GM12875 (cell line): Measurements from ENCODE around the gene FAM131C.
A peak's percentile ranks its signal among the peaks of the same experiment; 100 is the strongest.
"Not testable (repeated sequence)": the region's sequence is repeated elsewhere in the genome, so short reads cannot be mapped to it uniquely, and the experiment has no call there.

Experiments used
- H3K4me3 ChIP-seq: one replicate; pipeline ENCODE4 v1.5.1; 2011; ENCODE audit warnings: low read depth, low read length, control low read depth
- CTCF ChIP-seq: IDR thresholded peaks from 2 replicates; pipeline ENCODE4 v1.5.1; 2011; ENCODE audit warnings: low read depth, mild to moderate bottlenecking, control low read depth, inconsistent platforms, low read length, moderate library complexity, borderline replicate concordance; ENCODE audit not compliant: insufficient read depth

FAM131C gene

GRCh38 chr1:16048573-16049189, 24.8 kb downstream of the FAM131C start:
- H3K4me3 ChIP-seq, result no peak overlapping the region

GRCh38 chr1:16047791-16048475, 25.5 kb downstream of the FAM131C start:
- no peak for TF ChIP-seq CTCF
- no peak overlapping the region for H3K4me3 ChIP-seq

More at GRCh38 chr1:16048573-16049189, 24.8 kb downstream of the FAM131C start:
- TF ChIP-seq CTCF, result no peak

- no peak for TF ChIP-seq CTCF
- H3K4me3 ChIP-seq, result no peak overlapping the region
These were observed 26.6 kb downstream of the FAM131C start for GRCh38 chr1:16046842-16047241.

GRCh38 chr1:16043950-16044349, 29.5 kb downstream of the FAM131C start:
- no peak overlapping the region for H3K4me3 ChIP-seq
- no peak for TF ChIP-seq CTCF

- TF ChIP-seq CTCF, result no peak
- H3K4me3 ChIP-seq, result no peak within 1 kb of the TSS
These were observed 29.9 kb downstream of the FAM131C start, which contains the start of gene CLCNKB for GRCh38 chr1:16043521-16043920. Gene CLCNKB (plus strand): TSS chr1:16043782. CDS start chr1:16044493, 711 bp downstream.

- not testable (repeated sequence) for H3K4me3 ChIP-seq
These were observed 30.8 kb downstream of the FAM131C start for GRCh38 chr1:16042654-16043053.

GRCh38 chr1:16042096-16042495, 31.4 kb downstream of the FAM131C start:
- no peak overlapping the region for H3K4me3 ChIP-seq
- 0 out of 2 replicates have a peak, but pooled peaks have one; percentile 17 for TF ChIP-seq CTCF
